HepG2 (cell line): Measurements from ENCODE around the gene PA2G4. TPM values are rescaled to one million over a fixed set of nuclear protein-coding genes. Genes with fewer than 3 reads are reported as not detected.
A peak's percentile ranks its signal among the peaks of the same experiment; 100 is the strongest.

Experiments used
- ATAC-seq: fragments of 200-7000 bp; cut with Tn5 transposase; 3 replicates; pipeline ENCODE4 v1.9.1; 2020; ENCODE audit warnings: mild to moderate bottlenecking, moderate library complexity
- BruUV-seq: library from RNA; stranded (reverse); fragments of 400-500 nt; replicated peaks from 2 replicates; lab custom pipeline; 2021; lab: Mats Ljungman, UMichigan
- CTCF ChIA-PET: fragments of 300-600 bp; formaldehyde crosslinking; extraction: SDS; loops from one replicate; lab custom pipeline; 2021; ENCODE audit warnings: low total read pairs, inconsistent platforms, low intra/inter-chr PET ratio; lab: Yijun Ruan, JAX
- POLR2A ChIA-PET: fragments of 350-600 bp; sonication (Branson Sonifier 250); formaldehyde crosslinking; loops from one replicate; lab custom pipeline; 2020; ENCODE audit warnings: antibody characterized with exemption, inconsistent platforms; lab: Yijun Ruan, JAX
- DNase-seq: peaks from one replicate; pipeline ENCODE4 v3.0.0-alpha.2; 2015; ENCODE audit warnings: low spot score
- FAIRE-seq: peaks from 3 replicates; lab custom pipeline; 2011; peaks lifted over from hg19 to GRCh38; lab: Jason Lieb, UNC
- H2AFZ ChIP-seq: one replicate; pipeline ENCODE4 v1.6.1; 2011; ENCODE audit warnings: low read length, inconsistent platforms
- H3K27ac ChIP-seq: fragments of 300-600 bp; 3 replicates; pipeline ENCODE4 v1.8.0; 2011; ENCODE audit warnings: mixed run types, mild to moderate bottlenecking, mixed read lengths, low read length, inconsistent platforms; ENCODE audit not compliant: insufficient read depth; ENCODE audit errors: extremely low read length
- H3K27me3 ChIP-seq, 2 experiments: fragments of 200-600 bp in 1 of 2; 2 replicates in 1 of 2; 3 replicates in 1 of 2; pipeline versions ENCODE4 v1.6.0 to v1.8.0; 2011; ENCODE audit warnings: low read length in 2 of 2, mild to moderate bottlenecking in 2 of 2, moderate library complexity in 2 of 2, inconsistent platforms in 1 of 2; ENCODE audit not compliant: insufficient read depth in 2 of 2, control insufficient read depth in 1 of 2
- H3K36me3 ChIP-seq, 2 experiments: fragments of 200-600 bp in 1 of 2; replicated peaks in 1 of 2; 2 replicates in 1 of 2; 3 replicates in 1 of 2; pipeline versions ENCODE4 v1.5.1 to v1.8.0; 2011; ENCODE audit warnings: low read length in 2 of 2, inconsistent platforms in 1 of 2; ENCODE audit not compliant: insufficient read depth in 2 of 2, control insufficient read depth in 1 of 2
- H3K4me1 ChIP-seq: 2 replicates; pipeline ENCODE4 v1.5.1; 2012; ENCODE audit warnings: low read length, inconsistent platforms; ENCODE audit not compliant: insufficient read depth
- H3K4me2 ChIP-seq: 2 replicates; pipeline ENCODE4 v1.6.0; 2011; ENCODE audit warnings: low read depth, low read length, inconsistent platforms
- H3K4me3 ChIP-seq, 3 experiments: fragments of 200-600 bp in 1 of 3; sonication (generic), shearing (Covaris generic) in 1 of 3; replicated peaks in 1 of 3; 2 replicates each; pipeline ENCODE4 v1.5.1; 2011 to 2016; ENCODE audit warnings: low read length in 3 of 3, inconsistent platforms in 2 of 3, low read depth in 2 of 3, mild to moderate bottlenecking in 2 of 3, control low read depth in 1 of 3, mixed read lengths in 1 of 3; ENCODE audit not compliant: insufficient read depth in 1 of 3
- H3K79me2 ChIP-seq: one replicate; pipeline ENCODE4 v1.6.1; 2011; ENCODE audit warnings: low read length, inconsistent platforms; ENCODE audit not compliant: insufficient read depth
- H3K9ac ChIP-seq: 2 replicates; pipeline ENCODE4 v1.6.0; 2011; ENCODE audit warnings: mild to moderate bottlenecking, low read depth, low read length, inconsistent platforms; ENCODE audit not compliant: insufficient read depth
- H3K9me3 ChIP-seq: 2 replicates; pipeline ENCODE4 v1.5.1; 2012; ENCODE audit warnings: mild to moderate bottlenecking, low read length
- H4K20me1 ChIP-seq: 2 replicates; pipeline ENCODE4 v1.6.0; 2011; ENCODE audit warnings: inconsistent platforms, mild to moderate bottlenecking, low read length, moderate library complexity; ENCODE audit not compliant: insufficient read depth
- HNRNPLL ChIP-seq: fragments of 200-400 bp; formaldehyde crosslinking; IDR thresholded peaks from 2 replicates; pipeline ENCODE4 v1.6.1; 2017; ENCODE audit warnings: mild to moderate bottlenecking, low read depth, low read length; ENCODE audit not compliant: poor library complexity, severe bottlenecking
- JUND ChIP-seq: sonication (generic); formaldehyde crosslinking; IDR thresholded peaks from 2 replicates; pipeline ENCODE4 v1.8.0; 2022; ENCODE audit warnings: mild to moderate bottlenecking, missing genetic modification reagents
- NCOR1 ChIP-seq: fragments of 200-600 bp; sonication (generic); IDR thresholded peaks from 2 replicates; pipeline ENCODE4 v1.7.0; 2017; ENCODE audit warnings: antibody characterized with exemption, low read length, borderline replicate concordance
- PTBP1 ChIP-seq: fragments of 200-400 bp; formaldehyde crosslinking; IDR thresholded peaks from 2 replicates; pipeline ENCODE4 v1.6.1; 2018; ENCODE audit warnings: low read length, low read depth; ENCODE audit not compliant: poor library complexity, severe bottlenecking
- ZMAT3 ChIP-seq: sonication (generic); formaldehyde crosslinking; conservative IDR thresholded peaks from 2 replicates; pipeline ENCODE4 v1.7.0; 2021; ENCODE audit warnings: missing genetic modification reagents
- ZNF281 ChIP-seq: sonication (generic); formaldehyde crosslinking; IDR thresholded peaks from 2 replicates; pipeline ENCODE4 v1.4.0; 2020; ENCODE audit warnings: missing genetic modification reagents, borderline replicate concordance
- ZNF451 ChIP-seq: sonication (generic); formaldehyde crosslinking; IDR thresholded peaks from 2 replicates; pipeline ENCODE4 v1.5.0; 2020; ENCODE audit warnings: mild to moderate bottlenecking, missing genetic modification reagents
- ZNF543 ChIP-seq: sonication (generic); formaldehyde crosslinking; IDR thresholded peaks from 2 replicates; pipeline ENCODE4 v1.4.0; 2020; ENCODE audit warnings: mild to moderate bottlenecking, missing genetic modification reagents
- ZNF547 ChIP-seq: sonication (generic); formaldehyde crosslinking; IDR thresholded peaks from 2 replicates; pipeline ENCODE4 v1.5.1; 2020; ENCODE audit warnings: mild to moderate bottlenecking, missing genetic modification reagents
- ZNF549 ChIP-seq: sonication (generic); formaldehyde crosslinking; IDR thresholded peaks from 2 replicates; pipeline ENCODE4 v1.5.0; 2020; ENCODE audit warnings: missing genetic modification reagents
- ZNF839 ChIP-seq: sonication (generic); formaldehyde crosslinking; IDR thresholded peaks from 2 replicates; pipeline ENCODE4 v1.4.0; 2020; ENCODE audit warnings: missing genetic modification reagents, mild to moderate bottlenecking, borderline replicate concordance
- ZZZ3 ChIP-seq: sonication (generic); formaldehyde crosslinking; IDR thresholded peaks from 2 replicates; pipeline ENCODE4 v1.4.0; 2020; ENCODE audit warnings: missing genetic modification reagents, mild to moderate bottlenecking, borderline replicate concordance
- WGBS: methylation state at CpG from one replicate; pipeline ENCODE4 v1.1.6; 2017; ENCODE audit warnings: low lambda C conversion rate; 5-methylcytosine and 5-hydroxymethylcytosine counted together
- in situ Hi-C: cut with HindIII; loops from 2 replicates; pipeline ENCODE4 v1.10.0; 2017; ENCODE audit warnings: low pct_unique_long_range_greater_than_20kb; ENCODE audit not compliant: extremely low pct_ligation_motif_present
- intact Hi-C: fragments of 100-400 bp; cut with micrococcal nuclease; formaldehyde crosslinking; loops from one replicate; pipeline ENCODE4 v1.10.0; 2022; ENCODE audit not compliant: unreplicated experiment
- polyA plus RNA-seq, 8 experiments: library from polyadenylated mRNA; depleted of rRNA in 3 of 8; stranded (reverse) in 7 of 8; unstranded in 1 of 8; fragments of >200 nt; fragmentation: Illumina TruSeq in 4 of 8; extraction: Trizol in 4 of 8; gene quantifications; 2 replicates each; pipeline versions ENCODE4 v1.2.1 to v1.2.3, GENCODE V29; 2011 to 2016; ENCODE audit warnings: low read depth in 4 of 8, missing spikeins in 1 of 8, mixed read lengths in 1 of 8; ENCODE audit not compliant: insufficient read depth in 1 of 8
- total RNA-seq, 5 experiments: library from RNA; depleted of rRNA; stranded (reverse); fragments of >200 nt; fragmentation: Illumina TruSeq; extraction: Trizol; gene quantifications; 2 replicates each; pipeline ENCODE4 v1.2.3, GENCODE V29; 2016; ENCODE audit warnings: low read depth in 1 of 5

The PA2G4 gene
- total and polyA plus RNA-seq, 2 of the 13 experiments (the other 11 are each of a cell fraction or from before 2014, with no cell fraction given) = 147 to 240 TPM

GRCh38 chr12:56086096-56086495, 18.3 kb upstream of the PA2G4 start:
- peaks cover 34% of the 10 kb centered on the region for H3K79me2 ChIP-seq
- peaks cover 29 to 62% of the 10 kb centered on the region in 2 experiments for H3K36me3 ChIP-seq
- H4K20me1 ChIP-seq = peaks cover 16% of the 10 kb centered on the region
- no peaks in the 10 kb centered on the region; a peak in 1 of 5 replicates for H3K27me3 ChIP-seq
- ChIA-PET POLR2A (interaction anchor here (0.7 to 10.2 kb wide), 4 partner anchors 9 to 32 kb away, joined by 3 to 279 read pairs (median 6); partner anchors contain the start of genes PA2G4 and ZC3H10), CTCF (no interaction called here)
- ATAC-seq (no peak), DNase-seq (no peak), FAIRE-seq (no peak)
- no peak overlapping the region for H3K9ac ChIP-seq
- H3K9me3 ChIP-seq = no peaks in the 10 kb centered on the region
- no peak overlapping the region for H2AFZ ChIP-seq
- intact Hi-C loops (no loop called here), in situ Hi-C loops (no loop called here)
- H3K4me2 ChIP-seq = no peak overlapping the region
- no TSS peak for BruUV-seq
- H3K27ac ChIP-seq = no peak overlapping the region
- peaks cover 47% of the 10 kb centered on the region for H3K4me1 ChIP-seq
- TF ChIP-seq ZMAT3 (CRISPR knock-in tag) (no peak), ZNF281 (CRISPR knock-in tag) (0 out of 2 replicates have a peak, but pooled peaks have one; percentile 11)
- 97% methylated on average over 3 of the region's 3 CpGs for WGBS
- no peak overlapping the region for H3K4me3 ChIP-seq

GRCh38 chr12:56086608-56087007, 17.8 kb upstream of the PA2G4 start:
- H3K79me2 ChIP-seq = peaks cover 29% of the 10 kb centered on the region
- no peak overlapping the region for H3K27ac ChIP-seq
- H3K27me3 ChIP-seq = no peaks in the 10 kb centered on the region
- H2AFZ ChIP-seq = no peak overlapping the region
- POLR2A ChIA-PET = interaction anchor here (0.7 to 10.2 kb wide), 3 partner anchors 8 to 32 kb away, joined by 3 to 279 read pairs (median 4); partner anchors contain the start of genes PA2G4 and ZC3H10
- H3K4me3 ChIP-seq = no peak overlapping the region
- FAIRE-seq = no peak
- CTCF ChIA-PET = no interaction called here
- in situ Hi-C loops = no loop called here
- intact Hi-C loops = no loop called here
- no peak for DNase-seq
- BruUV-seq = no TSS peak
- H3K36me3 ChIP-seq = peaks cover 29 to 64% of the 10 kb centered on the region in 2 experiments
- no peak overlapping the region for H3K4me2 ChIP-seq
- peaks cover 51% of the 10 kb centered on the region for H3K4me1 ChIP-seq
- H4K20me1 ChIP-seq = peaks cover 16% of the 10 kb centered on the region
- H3K9ac ChIP-seq = no peak overlapping the region
- no peak for ATAC-seq
- TF ChIP-seq ZZZ3 = no peak
- no peak for TF ChIP-seq ZNF839 (CRISPR knock-in tag)
- TF ChIP-seq PTBP1 = no peak
- TF ChIP-seq ZNF543 (CRISPR knock-in tag) = no peak
- no peak for TF ChIP-seq HNRNPLL
- no peak for TF ChIP-seq ZNF547 (CRISPR knock-in tag)
- TF ChIP-seq ZNF451 (CRISPR knock-in tag) = no peak
- TF ChIP-seq NCOR1 = no peak
- no peak for TF ChIP-seq JUND (CRISPR knock-in tag)
- no peak for TF ChIP-seq ZNF549
- H3K9me3 ChIP-seq = no peaks in the 10 kb centered on the region
- 96% methylated on average over 6 of the region's 6 CpGs for WGBS
